ENCODE results near the gene SLC18A2. TPM values are rescaled to one million over a fixed set of nuclear protein-coding genes. Genes with fewer than 3 reads are reported as not detected.

SLC18A2 gene
- total RNA-seq, 2 experiments from 2014 or later = 0.14 to 0.21 TPM

- POLR2A ChIA-PET = no interaction called here
- intact Hi-C loops (cut with DNase I, micrococcal nuclease) = no loop called here
- H3K4me3 Mint-ChIP-seq = no peak overlapping the region
These were observed 81.3 kb downstream of the SLC18A2 start for GRCh38 chr10:117322260-117322659.

GRCh38 chr10:117324367-117324766, 83.5 kb downstream of the SLC18A2 start:
- no peak overlapping the region for H3K4me3 Mint-ChIP-seq
- no peaks in the 10 kb centered on the region for H3K4me1 Mint-ChIP-seq
- no peak for DNase-seq
- ChIA-PET CTCF (interaction anchor here (4.0 kb wide), 1 partner anchor 107 kb away, joined by 18 read pairs; no protein-coding TSS in a partner anchor), POLR2A (no interaction called here)
- no peaks in the 10 kb centered on the region for H3K27me3 Mint-ChIP-seq
- peaks cover 8% of the 10 kb centered on the region for H3K36me3 Mint-ChIP-seq (ENCODE audit: low read depth)
- no peaks in the 10 kb centered on the region for H3K9me3 Mint-ChIP-seq (ENCODE audit: low read depth)
- no peak overlapping the region for H3K27ac Mint-ChIP-seq
- ATAC-seq = no peak
- intact Hi-C loops (cut with DNase I, micrococcal nuclease) = no loop called here

More at GRCh38 chr10:117322260-117322659, 81.3 kb downstream of the SLC18A2 start:
- Mint-ChIP-seq H3K36me3 (ENCODE audit: low read depth) (peaks cover 14% of the 10 kb centered on the region), H3K9me3 (ENCODE audit: low read depth) (no peaks in the 10 kb centered on the region), H3K4me1 (no peaks in the 10 kb centered on the region), H3K27me3 (no peaks in the 10 kb centered on the region), H3K27ac (no peak overlapping the region)
- no peak for ATAC-seq
- CTCF ChIA-PET = interaction anchor here (1.7 to 4.0 kb wide), 2 partner anchors 9 to 105 kb away, joined by 4 to 18 read pairs; no protein-coding TSS in a partner anchor
- no peak for DNase-seq

GRCh38 chr10:117327262-117327661, 86.3 kb downstream of the SLC18A2 start:
- POLR2A ChIA-PET = no interaction called here
- peaks cover 21% of the 10 kb centered on the region for H3K36me3 Mint-ChIP-seq (ENCODE audit: low read depth)
- H3K4me3 Mint-ChIP-seq = no peak overlapping the region
- H3K9me3 Mint-ChIP-seq (ENCODE audit: low read depth) = no peaks in the 10 kb centered on the region
- no peak for DNase-seq
- intact Hi-C loops (cut with DNase I, micrococcal nuclease) = no loop called here
- CTCF ChIA-PET = interaction anchor here (2.5 kb wide), 1 partner anchor 8 kb away, joined by 10 read pairs; no protein-coding TSS in a partner anchor
- ATAC-seq = no peak
- H3K27ac Mint-ChIP-seq = no peak overlapping the region
- no peaks in the 10 kb centered on the region for H3K27me3 Mint-ChIP-seq
- H3K4me1 Mint-ChIP-seq = no peaks in the 10 kb centered on the region

Other genes with a start within 250 kb of the SLC18A2 start
- gene SHTN1, start 235.9 kb upstream of the SLC18A2 start, total RNA-seq = under 1 TPM; 0.37 to 0.43 TPM
- gene VAX1, start 102.8 kb upstream of the SLC18A2 start, total RNA-seq = not detected
- gene KCNK18, start 43.6 kb upstream of the SLC18A2 start, total RNA-seq = not detected
- 10 to 100 TPM; 12.5 to 15.9 TPM for gene PDZD8, start 134.3 kb downstream of the SLC18A2 start, total RNA-seq

All from activated CD4-positive, alpha-beta T cell treated with anti-CD3 and anti-CD28 coated beads for 36 hours (primary cell).